HUES48 (cell line): ENCODE results near the gene SLC25A27.

ENCODE experiments used
- H3K27ac ChIP-seq: one replicate; pipeline ENCODE4 v1.7.0; 2013; ENCODE audit warnings: low read depth, low read length, inconsistent platforms
- H3K27me3 ChIP-seq: 2 replicates; pipeline ENCODE4 v1.6.1; 2013; ENCODE audit warnings: mild to moderate bottlenecking, low read length; ENCODE audit not compliant: control insufficient read depth, insufficient read depth
- H3K36me3 ChIP-seq: 2 replicates; pipeline ENCODE4 v1.6.1; 2013; ENCODE audit warnings: low read length; ENCODE audit not compliant: control insufficient read depth, insufficient read depth
- H3K4me1 ChIP-seq: 2 replicates; pipeline ENCODE4 v1.6.1; 2013; ENCODE audit warnings: mild to moderate bottlenecking, low read length; ENCODE audit not compliant: control insufficient read depth, insufficient read depth
- H3K4me3 ChIP-seq: 2 replicates; pipeline ENCODE4 v1.5.1; 2013; ENCODE audit warnings: mild to moderate bottlenecking, low read depth, low read length
- H3K9ac ChIP-seq: 2 replicates; pipeline ENCODE4 v1.6.1; 2013; ENCODE audit warnings: mild to moderate bottlenecking, low read depth, low read length, moderate library complexity
- H3K9me3 ChIP-seq: 2 replicates; pipeline ENCODE4 v1.6.1; 2013; ENCODE audit warnings: low read length; ENCODE audit not compliant: control insufficient read depth, insufficient read depth

Gene SLC25A27

GRCh38 chr6:46687619-46688097, 34.9 kb downstream of the SLC25A27 start, which contains the start of gene TDRD6:
Gene TDRD6 (plus strand): TSS chr6:46687885. CDS start chr6:46688129, 244 bp downstream.
- H3K4me3 ChIP-seq, result no peak within 1 kb of the TSS
- no peak within 1 kb of the TSS for H3K9ac ChIP-seq
- no peaks in the 10 kb centered on the region for H3K36me3 ChIP-seq
- H3K27me3 ChIP-seq, result no peaks in the 10 kb centered on the region
- no peak within 1 kb of the TSS for H3K27ac ChIP-seq
- H3K4me1 ChIP-seq, result no peaks in the 10 kb centered on the region
- H3K9me3 ChIP-seq, result no peaks in the 10 kb centered on the region

GRCh38 chr6:46688117-46688965, 35.6 kb downstream of the SLC25A27 start:
- Histone ChIP-seq H3K36me3 (no peaks in the 10 kb centered on the region), H3K9me3 (no peaks in the 10 kb centered on the region), H3K4me1 (no peaks in the 10 kb centered on the region), H3K4me3 (no peak overlapping the region), H3K27ac (no peak overlapping the region), H3K27me3 (no peaks in the 10 kb centered on the region), H3K9ac (no peak overlapping the region)

- no peak overlapping the region for H3K9ac ChIP-seq
- no peak overlapping the region for H3K27ac ChIP-seq
- no peaks in the 10 kb centered on the region for H3K4me1 ChIP-seq
- H3K9me3 ChIP-seq, result no peaks in the 10 kb centered on the region
- H3K36me3 ChIP-seq, result no peaks in the 10 kb centered on the region
- no peak overlapping the region for H3K4me3 ChIP-seq
- H3K27me3 ChIP-seq, result no peaks in the 10 kb centered on the region
These were observed 36.2 kb downstream of the SLC25A27 start for GRCh38 chr6:46688966-46689335.

- Histone ChIP-seq H3K27ac (no peak overlapping the region), H3K9ac (no peak overlapping the region), H3K4me1 (no peaks in the 10 kb centered on the region), H3K27me3 (no peaks in the 10 kb centered on the region), H3K9me3 (no peaks in the 10 kb centered on the region), H3K4me3 (no peak overlapping the region), H3K36me3 (no peaks in the 10 kb centered on the region)
These were observed 36.9 kb downstream of the SLC25A27 start for GRCh38 chr6:46689657-46690056.

GRCh38 chr6:46690141-46690755, 37.5 kb downstream of the SLC25A27 start:
- no peak overlapping the region for H3K9ac ChIP-seq
- H3K27ac ChIP-seq, result no peak overlapping the region
- H3K36me3 ChIP-seq, result no peaks in the 10 kb centered on the region
- no peak overlapping the region for H3K4me3 ChIP-seq
- H3K9me3 ChIP-seq, result no peaks in the 10 kb centered on the region
- no peaks in the 10 kb centered on the region for H3K27me3 ChIP-seq
- no peaks in the 10 kb centered on the region for H3K4me1 ChIP-seq

GRCh38 chr6:46690911-46691451, 38.2 kb downstream of the SLC25A27 start:
- H3K27ac ChIP-seq, result no peak overlapping the region
- no peak overlapping the region for H3K9ac ChIP-seq
- no peaks in the 10 kb centered on the region for H3K4me1 ChIP-seq
- H3K36me3 ChIP-seq, result no peaks in the 10 kb centered on the region
- H3K4me3 ChIP-seq, result no peak overlapping the region
- H3K9me3 ChIP-seq, result no peaks in the 10 kb centered on the region
- H3K27me3 ChIP-seq, result no peaks in the 10 kb centered on the region

- H3K36me3 ChIP-seq, result no peaks in the 10 kb centered on the region
- no peaks in the 10 kb centered on the region for H3K27me3 ChIP-seq
- H3K9me3 ChIP-seq, result no peaks in the 10 kb centered on the region
- no peak overlapping the region for H3K27ac ChIP-seq
- no peak overlapping the region for H3K9ac ChIP-seq
- no peak overlapping the region for H3K4me3 ChIP-seq
- no peaks in the 10 kb centered on the region; the same call in 1 of the 2 replicates for H3K4me1 ChIP-seq
These were observed 47.2 kb downstream of the SLC25A27 start for GRCh38 chr6:46699970-46700369.

- Histone ChIP-seq H3K27ac (no peak overlapping the region), H3K4me3 (no peak overlapping the region), H3K27me3 (no peaks in the 10 kb centered on the region), H3K9ac (no peak overlapping the region), H3K36me3 (no peaks in the 10 kb centered on the region), H3K4me1 (peaks cover 3% of the 10 kb centered on the region; the same call in 1 of the 2 replicates), H3K9me3 (no peaks in the 10 kb centered on the region)
These were observed 51.8 kb downstream of the SLC25A27 start for GRCh38 chr6:46704562-46704961.

- Histone ChIP-seq H3K4me1 (peaks cover 3% of the 10 kb centered on the region; the same call in 1 of the 2 replicates), H3K9me3 (no peaks in the 10 kb centered on the region), H3K9ac (no peak overlapping the region), H3K27ac (no peak overlapping the region), H3K4me3 (no peak overlapping the region), H3K27me3 (no peaks in the 10 kb centered on the region), H3K36me3 (no peaks in the 10 kb centered on the region)
These were observed 53.7 kb downstream of the SLC25A27 start for GRCh38 chr6:46706464-46706863.

- Histone ChIP-seq H3K4me3 (no peak overlapping the region), H3K27ac (no peak overlapping the region), H3K4me1 (no peaks in the 10 kb centered on the region), H3K9ac (no peak overlapping the region), H3K27me3 (no peaks in the 10 kb centered on the region), H3K36me3 (no peaks in the 10 kb centered on the region), H3K9me3 (no peaks in the 10 kb centered on the region)
These were observed 58.7 kb downstream of the SLC25A27 start for GRCh38 chr6:46711491-46711890.

- Histone ChIP-seq H3K9me3 (no peaks in the 10 kb centered on the region), H3K36me3 (no peaks in the 10 kb centered on the region), H3K4me3 (no peak overlapping the region), H3K4me1 (no peaks in the 10 kb centered on the region), H3K9ac (no peak overlapping the region), H3K27ac (no peak overlapping the region), H3K27me3 (no peaks in the 10 kb centered on the region)
These were observed 62.4 kb downstream of the SLC25A27 start for GRCh38 chr6:46715141-46715540.
